CD14-positive monocyte (primary cell): ENCODE results near the gene UBE2QL1. TPM values are rescaled to one million over a fixed set of nuclear protein-coding genes. Genes with fewer than 3 reads are reported as not detected.

Source experiments
- DNase-seq, 3 donors: peaks; one replicate each; pipeline ENCODE4 v3.0.0-alpha.2; 2011 to 2022
- H2AFZ ChIP-seq: 2 replicates; pipeline ENCODE4 v1.6.0; 2012; ENCODE audit warnings: mild to moderate bottlenecking, low read depth, low read length, inconsistent platforms; ENCODE audit not compliant: insufficient read depth, poor library complexity, severe bottlenecking
- H3K27ac ChIP-seq, 2 donors: 1 replicate in 1 of 2; 2 replicates in 1 of 2; pipeline ENCODE4 v1.5.1; 2012 to 2013; ENCODE audit warnings: low read length in 2 of 2, control low read depth in 1 of 2, inconsistent platforms in 1 of 2, low read depth in 1 of 2, mild to moderate bottlenecking in 1 of 2
- H3K27me3 ChIP-seq, 2 donors: one replicate each; pipeline versions ENCODE4 v1.6.0 to v1.6.1; 2011 to 2013; ENCODE audit warnings: low read length in 2 of 2; ENCODE audit not compliant: control insufficient read depth in 2 of 2, insufficient read depth in 2 of 2
- H3K36me3 ChIP-seq, 2 donors: replicated peaks in 1 of 2; 1 replicate in 1 of 2; 2 replicates in 1 of 2; pipeline versions ENCODE4 v1.5.1 to v1.6.1; 2012 to 2013; ENCODE audit warnings: low read length in 2 of 2, control low read depth in 1 of 2, inconsistent platforms in 1 of 2, mild to moderate bottlenecking in 1 of 2; ENCODE audit not compliant: insufficient read depth in 2 of 2, control insufficient read depth in 1 of 2
- H3K4me1 ChIP-seq, 2 donors: 1 replicate in 1 of 2; 2 replicates in 1 of 2; pipeline versions ENCODE4 v1.5.1 to v1.6.1; 2012 to 2013; ENCODE audit warnings: low read length in 2 of 2, control low read depth in 1 of 2, inconsistent platforms in 1 of 2, mild to moderate bottlenecking in 1 of 2, moderate library complexity in 1 of 2; ENCODE audit not compliant: insufficient read depth in 2 of 2, control insufficient read depth in 1 of 2
- H3K4me2 ChIP-seq: replicated peaks from 2 replicates; pipeline ENCODE3; 2012; ENCODE audit warnings: low read length, moderate library complexity, mild to moderate bottlenecking; ENCODE audit not compliant: poor library complexity, severe bottlenecking; ENCODE audit errors: extremely low read depth
- H3K4me3 ChIP-seq, 3 experiments: fragments of 200-600 bp in 1 of 3; sonication (generic) in 1 of 3; replicated peaks in 1 of 3; 1 replicate in 2 of 3; 2 replicates in 1 of 3; pipeline ENCODE4 v1.5.1; 2011 to 2013; ENCODE audit warnings: low read length in 3 of 3, mild to moderate bottlenecking in 3 of 3, control low read depth in 2 of 3, low read depth in 2 of 3, inconsistent platforms in 1 of 3, moderate library complexity in 1 of 3
- H3K79me2 ChIP-seq: 2 replicates; pipeline ENCODE4 v1.6.0; 2012; ENCODE audit warnings: mild to moderate bottlenecking, control low read depth, inconsistent platforms, low read length, moderate library complexity; ENCODE audit not compliant: insufficient read depth
- H3K9ac ChIP-seq: 2 replicates; pipeline ENCODE4 v1.6.0; 2017; ENCODE audit warnings: low read length, mild to moderate bottlenecking; ENCODE audit not compliant: insufficient read depth, poor library complexity, severe bottlenecking
- H3K9me3 ChIP-seq, 2 donors: replicated peaks in 1 of 2; 1 replicate in 1 of 2; 2 replicates in 1 of 2; pipeline versions ENCODE4 v1.5.1 to v1.6.1; 2012 to 2013; ENCODE audit warnings: low read length in 2 of 2, control low read depth in 1 of 2; ENCODE audit not compliant: control insufficient read depth in 1 of 2, insufficient read depth in 1 of 2
- H4K20me1 ChIP-seq: 2 replicates; pipeline ENCODE4 v1.6.0; 2012; ENCODE audit warnings: mild to moderate bottlenecking, low read length, control low read depth, moderate library complexity; ENCODE audit not compliant: insufficient read depth
- H3K27ac Mint-ChIP-seq, 7 donors: one replicate each; pipeline ENCODE4 v1.8.0; 2020; ENCODE audit warnings: mild to moderate bottlenecking in 7 of 7, mixed read lengths in 7 of 7, moderate library complexity in 6 of 7, inconsistent platforms in 2 of 7
- H3K27me3 Mint-ChIP-seq, 3 donors: one replicate each; pipeline ENCODE4 v1.8.0; 2021 to 2022; ENCODE audit warnings: low read depth in 3 of 3, mild to moderate bottlenecking in 3 of 3, mixed read lengths in 3 of 3, moderate library complexity in 3 of 3, inconsistent platforms in 1 of 3
- H3K36me3 Mint-ChIP-seq, 2 donors: one replicate each; pipeline ENCODE4 v1.8.0; 2020; ENCODE audit warnings: mixed read lengths in 2 of 2, inconsistent platforms in 1 of 2, mild to moderate bottlenecking in 1 of 2
- H3K4me1 Mint-ChIP-seq: one replicate; pipeline ENCODE4 v1.8.0; 2020; ENCODE audit warnings: mild to moderate bottlenecking, mixed read lengths
- H3K4me3 Mint-ChIP-seq, 2 donors: one replicate each; pipeline ENCODE4 v1.8.0; 2020; ENCODE audit warnings: mild to moderate bottlenecking in 2 of 2, mixed read lengths in 2 of 2, moderate library complexity in 1 of 2
- H3K9me3 Mint-ChIP-seq, 7 donors: one replicate each; pipeline ENCODE4 v1.8.0; 2020 to 2022; ENCODE audit warnings: mixed read lengths in 7 of 7, mild to moderate bottlenecking in 6 of 7, moderate library complexity in 6 of 7, inconsistent platforms in 2 of 7
- CTCF ChIP-seq: fragments of 200-600 bp; IDR thresholded peaks from one replicate; pipeline ENCODE4 v1.8.0; 2022; ENCODE audit warnings: antibody characterized with exemption, mild to moderate bottlenecking
- whole genome bisulfite sequencing: methylation state at CpG from one replicate; pipeline ENCODE4 v1.1.5; 2013; ENCODE audit warnings: missing lambda C conversion rate; ENCODE audit not compliant: insufficient coverage; 5-methylcytosine and 5-hydroxymethylcytosine counted together
- intact Hi-C, 2 donors: fragments of 100-400 bp; cut with micrococcal nuclease; formaldehyde crosslinking; loops; one replicate each; pipeline versions ENCODE4 v1.15.0 to v1.15.1; 2023
- polyA plus RNA-seq, 3 donors: library from polyadenylated mRNA; depleted of rRNA in 1 of 3; unstranded in 2 of 3; stranded (reverse) in 1 of 3; fragments of 300-500 nt in 2 of 3; fragments of >200 nt in 1 of 3; fragmentation: Illumina TruSeq in 2 of 3; gene quantifications; 1 replicate in 2 of 3; 2 replicates in 1 of 3; pipeline ENCODE4 v1.2.3, GENCODE V29; 2012 to 2021

UBE2QL1 gene
- polyA plus RNA-seq, 3 donors: not detected

GRCh38 chr5:6539060-6539459, 90.4 kb downstream of the UBE2QL1 start:
- intact Hi-C loops: no loop called here
- Histone ChIP-seq H3K27ac (no peak overlapping the region), H3K9ac (no peak overlapping the region), H3K79me2 (no peaks in the 10 kb centered on the region), H2AFZ (no peak overlapping the region), H3K4me3 (no peak overlapping the region), H4K20me1 (no peaks in the 10 kb centered on the region), H3K36me3 (no peaks in the 10 kb centered on the region), H3K27me3 (no peaks in the 10 kb centered on the region), H3K9me3 (no peaks in the 10 kb centered on the region), H3K4me2 (no peak overlapping the region), H3K4me1 (no peaks in the 10 kb centered on the region)
- WGBS: 83% methylated on average over 1 of the region's 1 CpG
- no peak for DNase-seq
- Mint-ChIP-seq H3K4me1 (no peaks in the 10 kb centered on the region), H3K9me3 (peaks cover 1 to 7% (median 3%) of the 10 kb centered on the region in 7 donors), H3K27ac (no peak overlapping the region), H3K27me3 (peaks cover 1 to 6% (median 3%) of the 10 kb centered on the region in 3 donors), H3K36me3 (no peaks in the 10 kb centered on the region), H3K4me3 (no peak overlapping the region)
- TF ChIP-seq CTCF: no peak

GRCh38 chr5:6540111-6540827, 91.6 kb downstream of the UBE2QL1 start:
- no peak for DNase-seq
- no peak overlapping the region for H3K27ac Mint-ChIP-seq
- H3K4me3 ChIP-seq: no peak overlapping the region
- no peaks in the 10 kb centered on the region for H3K27me3 ChIP-seq
- H2AFZ ChIP-seq: no peak overlapping the region
- H3K4me1 Mint-ChIP-seq: no peaks in the 10 kb centered on the region
- intact Hi-C loops: no loop called here
- H3K36me3 Mint-ChIP-seq: no peaks in the 10 kb centered on the region
- no peaks in the 10 kb centered on the region for H3K79me2 ChIP-seq
- no peaks in the 10 kb centered on the region for H3K36me3 ChIP-seq
- H3K9ac ChIP-seq: no peak overlapping the region
- H3K4me3 Mint-ChIP-seq: no peak overlapping the region
- peaks cover 1 to 6% (median 3%) of the 10 kb centered on the region in 3 donors for H3K27me3 Mint-ChIP-seq
- 100% methylated on average over 3 of the region's 6 CpGs for WGBS
- TF ChIP-seq CTCF: no peak
- H3K9me3 ChIP-seq: no peaks in the 10 kb centered on the region
- no peak overlapping the region for H3K27ac ChIP-seq
- peaks cover 1 to 7% (median 3%) of the 10 kb centered on the region in 7 donors for H3K9me3 Mint-ChIP-seq
- H4K20me1 ChIP-seq: no peaks in the 10 kb centered on the region
- no peaks in the 10 kb centered on the region for H3K4me1 ChIP-seq
- no peak overlapping the region for H3K4me2 ChIP-seq
